HUES48 (cell line): ENCODE measurements around the gene POLE.
"Not testable (repeated sequence)": the region's sequence is repeated elsewhere in the genome, so short reads cannot be mapped to it uniquely, and the experiment has no call there.

Experiments
- H3K27ac ChIP-seq: one replicate; pipeline ENCODE4 v1.7.0; 2013; ENCODE audit warnings: low read depth, low read length, inconsistent platforms
- H3K27me3 ChIP-seq: 2 replicates; pipeline ENCODE4 v1.6.1; 2013; ENCODE audit warnings: mild to moderate bottlenecking, low read length; ENCODE audit not compliant: control insufficient read depth, insufficient read depth
- H3K36me3 ChIP-seq: 2 replicates; pipeline ENCODE4 v1.6.1; 2013; ENCODE audit warnings: low read length; ENCODE audit not compliant: control insufficient read depth, insufficient read depth
- H3K4me1 ChIP-seq: 2 replicates; pipeline ENCODE4 v1.6.1; 2013; ENCODE audit warnings: mild to moderate bottlenecking, low read length; ENCODE audit not compliant: control insufficient read depth, insufficient read depth
- H3K4me3 ChIP-seq: 2 replicates; pipeline ENCODE4 v1.5.1; 2013; ENCODE audit warnings: mild to moderate bottlenecking, low read depth, low read length
- H3K9ac ChIP-seq: 2 replicates; pipeline ENCODE4 v1.6.1; 2013; ENCODE audit warnings: mild to moderate bottlenecking, low read depth, low read length, moderate library complexity
- H3K9me3 ChIP-seq: 2 replicates; pipeline ENCODE4 v1.6.1; 2013; ENCODE audit warnings: low read length; ENCODE audit not compliant: control insufficient read depth, insufficient read depth

Gene POLE

DNA sequence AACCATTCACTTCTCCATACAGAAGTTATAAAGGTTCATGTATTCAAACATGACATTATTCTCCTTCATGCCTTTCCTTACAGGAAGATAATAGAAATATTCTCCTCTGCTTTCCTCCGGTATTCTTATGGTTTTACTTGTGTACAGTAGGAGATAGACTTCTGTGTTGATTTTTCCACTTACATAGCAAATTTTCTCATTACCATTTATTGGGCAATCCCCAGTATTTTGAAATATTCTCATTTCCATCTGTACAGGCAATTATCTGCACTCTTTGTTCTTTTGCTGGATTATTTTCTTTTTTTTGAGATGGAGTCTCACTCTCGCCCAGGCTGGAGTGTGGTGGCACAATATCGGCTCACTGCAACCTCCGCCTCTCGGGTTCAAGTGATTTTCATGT lies 11.2 kb upstream of the POLE start:
- H3K9ac ChIP-seq, result no peak overlapping the region
- no peak overlapping the region for H3K4me3 ChIP-seq
- H3K4me1 ChIP-seq, result no peaks in the 10 kb centered on the region
- H3K36me3 ChIP-seq, result peaks cover 49% of the 10 kb centered on the region
- H3K27ac ChIP-seq, result no peak overlapping the region
- H3K27me3 ChIP-seq, result no peaks in the 10 kb centered on the region
- H3K9me3 ChIP-seq, result no peaks in the 10 kb centered on the region

GRCh38 chr12:132695431-132695830 lies 8.3 kb upstream of the POLE start:
- H3K27me3 ChIP-seq, result no peaks in the 10 kb centered on the region
- H3K4me1 ChIP-seq, result no peaks in the 10 kb centered on the region
- no peak overlapping the region for H3K27ac ChIP-seq
- H3K36me3 ChIP-seq, result peaks cover 44% of the 10 kb centered on the region
- no peaks in the 10 kb centered on the region for H3K9me3 ChIP-seq
- no peak overlapping the region for H3K9ac ChIP-seq
- no peak overlapping the region for H3K4me3 ChIP-seq

GRCh38 chr12:132694888-132695287 lies 7.7 kb upstream of the POLE start:
- H3K9ac ChIP-seq, H3K4me3 ChIP-seq, H3K9me3 ChIP-seq, H3K4me1 ChIP-seq, H3K27me3 ChIP-seq, H3K27ac ChIP-seq: not testable (repeated sequence)
- H3K36me3 ChIP-seq, result peaks cover 50% of the 10 kb centered on the region

DNA sequence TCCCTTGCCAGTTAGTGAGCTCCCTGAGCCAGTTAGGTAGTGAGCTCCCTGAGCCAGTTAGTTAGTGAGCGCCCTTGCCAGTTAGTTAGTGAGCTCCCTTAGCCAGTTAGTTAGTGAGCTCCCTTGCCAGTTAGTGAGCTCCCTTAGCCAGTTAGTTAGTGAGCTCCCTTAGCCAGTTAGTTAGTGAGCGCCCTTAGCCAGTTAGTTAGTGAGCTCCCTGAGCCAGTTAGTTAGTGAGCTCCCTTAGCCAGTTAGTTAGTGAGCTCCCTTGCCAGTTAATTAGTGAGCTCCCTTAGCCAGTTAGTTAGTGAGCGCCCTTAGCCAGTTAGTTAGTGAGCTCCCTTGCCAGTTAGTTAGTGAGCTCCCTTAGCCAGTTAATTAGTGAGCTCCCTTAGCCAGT lies 4.9 kb upstream of the POLE start:
- not testable (repeated sequence) for H3K4me1 ChIP-seq, H3K9ac ChIP-seq, H3K4me3 ChIP-seq, H3K27me3 ChIP-seq, H3K9me3 ChIP-seq, H3K27ac ChIP-seq
- H3K36me3 ChIP-seq, result peaks cover 33% of the 10 kb centered on the region

DNA sequence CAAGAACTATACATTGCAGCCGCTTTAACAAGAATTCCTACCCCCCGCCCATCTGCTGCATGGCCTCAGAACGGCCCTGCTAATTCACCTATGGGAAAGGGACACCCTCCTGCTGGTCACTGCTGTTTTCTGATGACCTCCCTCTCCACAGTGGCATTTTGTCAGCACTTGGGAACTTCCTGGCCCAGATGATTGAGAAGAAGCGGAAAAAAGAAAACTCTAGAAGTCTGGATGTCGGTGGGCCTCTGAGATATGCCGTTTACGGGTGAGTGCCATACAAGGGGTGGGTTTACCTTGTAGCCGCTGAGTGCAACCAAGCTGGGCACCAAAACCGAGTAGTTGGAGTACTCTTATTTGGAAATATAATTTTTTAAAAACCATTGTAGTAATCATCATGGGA lies 3.0 kb upstream of the POLE start:
- H3K9ac ChIP-seq, result no peak overlapping the region
- H3K36me3 ChIP-seq, result peaks cover 22% of the 10 kb centered on the region
- H3K27ac ChIP-seq, result no peak overlapping the region
- no peaks in the 10 kb centered on the region for H3K9me3 ChIP-seq
- H3K27me3 ChIP-seq, result peaks cover 7% of the 10 kb centered on the region; the same call in 1 of the 2 replicates
- H3K4me1 ChIP-seq, result no peaks in the 10 kb centered on the region
- H3K4me3 ChIP-seq, result no peak overlapping the region

- Histone ChIP-seq H3K36me3 (peaks cover 21% of the 10 kb centered on the region), H3K9ac (no peak overlapping the region), H3K27ac (no peak overlapping the region), H3K9me3 (no peaks in the 10 kb centered on the region), H3K27me3 (peaks cover 7% of the 10 kb centered on the region; the same call in 1 of the 2 replicates), H3K4me1 (no peaks in the 10 kb centered on the region), H3K4me3 (no peak overlapping the region)
These were observed 2.1 kb upstream of the POLE start for GRCh38 chr12:132689227-132689626.

DNA sequence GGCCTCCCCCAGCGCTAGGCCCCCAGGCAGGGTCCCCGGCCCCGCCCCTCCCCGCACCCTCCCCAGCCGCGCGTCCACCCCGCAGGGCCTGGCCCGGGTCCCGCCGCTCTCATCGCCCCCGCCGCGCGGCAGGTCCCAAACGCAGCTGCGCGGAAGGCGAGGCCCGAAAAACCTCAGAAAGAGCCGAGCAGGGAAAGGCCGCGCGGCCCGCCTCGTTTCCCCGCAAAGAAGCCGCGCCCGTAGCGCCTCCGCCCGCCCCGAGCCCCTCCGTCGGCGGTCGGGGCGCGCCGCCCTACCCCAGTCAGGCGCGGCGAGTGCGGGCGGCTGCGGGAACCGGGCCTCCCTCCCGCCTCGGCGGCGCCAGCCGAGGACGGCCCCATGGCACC lies 324 bp downstream of the POLE start:
- H3K4me3 ChIP-seq, result peak overlapping the region; percentile 81

DNA sequence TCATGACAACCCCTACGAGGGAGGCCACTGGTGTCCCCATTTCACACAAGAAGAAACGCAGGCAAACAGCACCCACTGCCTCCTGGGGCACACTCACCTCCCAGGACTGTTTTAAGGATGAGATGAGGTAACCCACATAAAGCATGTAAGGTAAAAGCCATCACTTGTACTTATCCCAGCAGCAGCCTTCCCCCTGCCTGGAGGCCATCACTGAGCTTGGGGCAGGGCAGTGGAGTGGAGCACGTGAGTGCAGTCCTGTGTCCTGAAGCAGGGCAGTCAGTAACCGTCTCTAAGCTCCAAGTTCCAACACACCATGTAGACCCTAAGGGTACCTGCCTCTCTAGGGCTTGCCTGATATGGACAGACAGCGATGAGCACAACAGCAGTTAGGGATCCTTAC lies 1.7 kb downstream of the POLE start:
- no peaks in the 10 kb centered on the region for H3K4me1 ChIP-seq
- peaks cover 16% of the 10 kb centered on the region for H3K36me3 ChIP-seq
- no peak overlapping the region for H3K4me3 ChIP-seq
- H3K9me3 ChIP-seq, result no peaks in the 10 kb centered on the region
- H3K9ac ChIP-seq, result no peak overlapping the region
- H3K27me3 ChIP-seq, result peaks cover 7% of the 10 kb centered on the region; the same call in 1 of the 2 replicates
- no peak overlapping the region for H3K27ac ChIP-seq

More for the DNA sequence above, 324 bp downstream of the POLE start:
- peaks cover 7% of the 10 kb centered on the region; the same call in 1 of the 2 replicates for H3K27me3 ChIP-seq
- H3K36me3 ChIP-seq, result peaks cover 21% of the 10 kb centered on the region
- H3K9ac ChIP-seq, result peak overlapping the region; percentile 94
- H3K4me1 ChIP-seq, result no peaks in the 10 kb centered on the region
- H3K27ac ChIP-seq, result peak overlapping the region; percentile 90
- no peaks in the 10 kb centered on the region for H3K9me3 ChIP-seq

GRCh38 chr12:132677492-132677891 lies 9.7 kb downstream of the POLE start:
- Histone ChIP-seq H3K4me3 (no peak overlapping the region), H3K27me3 (no peaks in the 10 kb centered on the region), H3K4me1 (no peaks in the 10 kb centered on the region), H3K27ac (no peak overlapping the region), H3K36me3 (peaks cover 83% of the 10 kb centered on the region), H3K9ac (no peak overlapping the region), H3K9me3 (no peaks in the 10 kb centered on the region)

- Histone ChIP-seq H3K27me3 (no peaks in the 10 kb centered on the region), H3K36me3 (peaks cover 94% of the 10 kb centered on the region), H3K4me3 (no peak overlapping the region), H3K4me1 (no peaks in the 10 kb centered on the region), H3K9me3 (no peaks in the 10 kb centered on the region), H3K9ac (no peak overlapping the region), H3K27ac (no peak overlapping the region)
These were observed 11.2 kb downstream of the POLE start for GRCh38 chr12:132675757-132676432.

- Histone ChIP-seq H3K4me3 (no peak overlapping the region), H3K36me3 (peaks cover 91% of the 10 kb centered on the region), H3K27ac (no peak overlapping the region), H3K27me3 (no peaks in the 10 kb centered on the region), H3K9me3 (no peaks in the 10 kb centered on the region), H3K4me1 (no peaks in the 10 kb centered on the region), H3K9ac (no peak overlapping the region)
These were observed 12.6 kb downstream of the POLE start for GRCh38 chr12:132674561-132674960.
